HG03108 (cell line): ENCODE results near the gene EEFSEC.

ENCODE experiments used
- ATAC-seq: cut with Tn5 transposase; IDR thresholded peaks from one replicate; pipeline ENCODE4 v1.9.1; 2021; ENCODE audit warnings: moderate library complexity; ENCODE audit not compliant: unreplicated experiment

EEFSEC gene

DNA sequence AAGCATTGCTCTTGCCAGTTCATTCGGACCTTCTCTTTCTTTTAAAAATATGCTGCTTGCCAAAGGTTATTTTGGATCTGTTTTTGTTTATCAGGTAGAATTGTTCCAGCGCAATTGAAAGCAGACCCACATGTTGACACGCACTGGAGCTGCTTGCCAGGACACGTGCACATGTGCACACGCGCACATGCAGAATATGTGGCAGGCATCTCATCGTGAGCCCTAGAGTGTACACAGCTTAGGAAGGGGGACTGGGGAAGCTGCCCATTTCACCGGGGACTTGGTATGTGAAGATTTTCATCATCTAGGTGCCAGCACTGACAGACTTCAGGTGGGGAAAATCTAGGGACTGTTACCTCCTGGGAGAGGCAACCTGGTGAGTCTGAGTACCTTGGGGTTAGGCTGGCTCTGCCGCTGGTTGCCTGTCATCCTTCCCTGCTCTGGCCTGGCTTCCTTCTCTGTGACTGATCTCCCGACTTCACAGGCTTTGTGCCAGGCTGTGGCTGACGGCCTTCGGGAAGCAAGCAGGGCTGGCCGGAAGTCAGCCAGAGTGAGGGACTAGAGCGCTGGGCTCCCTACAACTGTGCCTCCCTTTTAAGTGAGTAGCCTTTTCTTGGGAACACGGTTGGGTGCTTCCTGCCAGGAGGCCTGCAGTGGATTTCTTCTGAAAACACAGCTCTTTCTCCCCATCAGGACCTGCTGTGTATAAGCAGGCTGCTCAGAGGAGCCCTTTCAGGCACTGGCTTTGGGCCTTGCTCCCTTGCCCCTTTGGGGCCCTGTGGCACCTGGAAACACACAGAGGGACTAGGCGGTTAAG lies 129.3 kb downstream of the EEFSEC start:
- no peak for ATAC-seq

DNA sequence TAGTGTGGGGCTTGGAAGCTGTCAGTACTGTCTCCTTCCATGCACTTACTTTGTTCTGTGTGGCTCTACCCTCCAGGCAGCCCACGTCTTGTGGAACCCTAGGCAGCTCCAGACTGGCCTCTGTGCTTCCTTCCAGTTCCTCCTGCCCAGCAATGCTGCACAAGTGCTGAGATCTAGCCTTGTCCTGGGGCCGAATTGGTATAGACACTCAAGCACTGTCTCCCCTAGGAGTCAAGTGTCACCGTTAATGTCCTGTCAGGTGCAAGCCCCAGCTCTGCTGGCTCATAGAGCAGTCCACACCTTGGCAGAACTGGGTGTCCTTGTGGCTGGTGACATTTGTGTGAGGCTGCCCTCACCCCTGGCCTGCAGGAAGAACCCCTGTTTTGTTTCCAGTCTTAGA lies 130.1 kb downstream of the EEFSEC start:
- no peak for ATAC-seq

GRCh38 chr3:128285042-128285966 lies 132.0 kb downstream of the EEFSEC start:
- ATAC-seq: no peak

- no peak for ATAC-seq
Measured at GRCh38 chr3:128285967-128286321, 132.7 kb downstream of the EEFSEC start.

GRCh38 chr3:128286691-128287090 lies 133.4 kb downstream of the EEFSEC start:
- no peak for ATAC-seq

- ATAC-seq: no peak
Measured at GRCh38 chr3:128287216-128287615, 133.9 kb downstream of the EEFSEC start.

DNA sequence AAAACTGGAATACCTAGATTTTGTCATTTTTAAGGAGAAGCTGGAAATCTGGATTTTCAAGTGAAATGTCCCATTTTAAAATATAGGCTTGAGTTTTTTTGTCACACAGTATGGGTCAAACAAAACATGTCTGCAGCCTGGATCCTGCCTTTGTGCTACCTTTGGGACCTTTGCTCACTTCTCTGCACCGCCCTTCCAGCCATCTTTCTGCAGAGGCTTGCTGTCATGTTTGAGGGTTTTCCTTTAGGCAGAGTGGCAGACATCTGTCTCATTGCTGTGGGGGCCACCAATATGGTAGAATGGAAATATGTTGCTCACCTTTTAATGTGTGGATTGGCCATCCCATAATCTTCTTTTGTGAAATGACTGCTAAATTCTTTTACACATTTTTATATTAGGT lies 136.3 kb downstream of the EEFSEC start:
- no peak for ATAC-seq

DNA sequence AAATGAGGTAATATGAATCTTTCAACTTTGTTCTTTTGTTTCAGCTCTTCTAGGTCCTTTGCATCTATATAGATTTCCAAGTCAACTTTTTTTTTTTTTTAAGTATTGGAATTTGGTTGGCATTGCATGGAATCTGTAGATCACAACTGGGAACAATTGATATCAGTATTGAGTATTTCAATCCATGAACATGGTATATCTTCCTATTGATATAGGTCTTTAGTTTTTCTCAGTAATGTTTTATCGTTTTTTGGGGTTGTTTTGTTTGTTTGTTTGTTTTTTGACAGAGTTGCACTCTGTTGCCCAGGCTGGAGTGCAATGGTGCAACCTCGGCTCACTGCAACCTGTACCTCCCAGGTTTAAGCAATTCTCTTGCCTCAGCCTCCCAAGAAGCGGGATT lies 137.2 kb downstream of the EEFSEC start:
- ATAC-seq: no peak

- ATAC-seq: no peak
Measured at GRCh38 chr3:128293930-128294329, 140.6 kb downstream of the EEFSEC start.

DNA sequence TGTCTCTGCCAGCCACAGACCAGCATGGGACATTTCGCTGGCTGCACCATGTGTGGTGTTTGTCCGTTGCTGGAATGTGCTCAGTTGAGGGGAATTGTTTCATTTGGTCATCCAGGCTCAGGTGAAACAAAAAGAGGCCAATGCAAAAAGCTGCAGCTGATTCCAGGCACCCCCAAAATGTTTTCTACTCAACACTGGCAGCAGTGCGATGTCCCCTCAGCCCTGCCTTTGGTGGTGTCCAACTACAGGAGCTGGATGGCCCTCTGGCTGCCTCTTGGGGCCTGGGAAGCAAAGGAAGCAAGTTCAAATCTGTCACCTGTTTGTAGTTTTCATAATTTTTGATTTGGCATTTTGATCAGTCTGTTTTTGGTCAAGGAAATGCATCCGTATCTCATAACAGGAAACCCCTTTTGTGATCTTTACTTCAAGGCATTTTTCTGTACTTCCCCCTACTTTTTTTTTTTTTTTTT lies 141.8 kb downstream of the EEFSEC start:
- ATAC-seq: no peak

DNA sequence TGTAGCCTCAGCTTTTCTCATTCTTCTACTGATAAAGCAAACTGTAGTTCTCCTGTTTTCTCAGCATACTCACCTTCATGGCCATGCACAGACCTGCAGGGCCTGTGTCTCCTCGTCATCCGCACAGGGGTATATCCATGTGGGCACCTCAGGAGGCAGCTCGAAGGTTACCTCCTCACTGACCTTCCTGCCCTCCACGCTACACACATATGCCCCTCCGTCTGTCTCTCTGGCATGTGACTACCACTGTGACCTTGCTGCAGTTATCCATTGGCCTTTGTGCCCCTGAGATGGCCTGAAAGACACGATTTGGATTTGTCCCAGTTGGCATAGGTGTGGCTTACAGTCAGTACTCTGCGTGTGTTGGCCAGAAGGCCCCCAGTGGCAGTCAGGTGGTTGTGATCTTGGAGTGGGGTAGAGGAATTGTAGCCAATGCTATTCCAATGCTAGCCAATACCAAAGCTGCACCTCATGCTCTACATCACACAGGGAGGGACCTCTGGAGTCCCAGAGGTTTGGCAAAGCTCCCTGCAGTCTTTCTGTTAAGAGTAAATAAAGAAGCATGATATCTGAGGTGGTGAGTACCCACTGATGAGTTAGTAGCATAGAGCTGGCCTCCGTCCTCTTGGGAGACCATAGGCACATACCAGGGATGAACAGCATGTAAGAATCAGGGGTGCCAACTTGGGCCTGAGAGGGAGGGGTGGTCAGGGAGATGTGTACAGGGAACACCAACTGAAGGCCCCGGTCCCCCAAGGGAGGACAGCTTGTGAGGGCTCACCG lies 143.4 kb downstream of the EEFSEC start:
- no peak for ATAC-seq

DNA sequence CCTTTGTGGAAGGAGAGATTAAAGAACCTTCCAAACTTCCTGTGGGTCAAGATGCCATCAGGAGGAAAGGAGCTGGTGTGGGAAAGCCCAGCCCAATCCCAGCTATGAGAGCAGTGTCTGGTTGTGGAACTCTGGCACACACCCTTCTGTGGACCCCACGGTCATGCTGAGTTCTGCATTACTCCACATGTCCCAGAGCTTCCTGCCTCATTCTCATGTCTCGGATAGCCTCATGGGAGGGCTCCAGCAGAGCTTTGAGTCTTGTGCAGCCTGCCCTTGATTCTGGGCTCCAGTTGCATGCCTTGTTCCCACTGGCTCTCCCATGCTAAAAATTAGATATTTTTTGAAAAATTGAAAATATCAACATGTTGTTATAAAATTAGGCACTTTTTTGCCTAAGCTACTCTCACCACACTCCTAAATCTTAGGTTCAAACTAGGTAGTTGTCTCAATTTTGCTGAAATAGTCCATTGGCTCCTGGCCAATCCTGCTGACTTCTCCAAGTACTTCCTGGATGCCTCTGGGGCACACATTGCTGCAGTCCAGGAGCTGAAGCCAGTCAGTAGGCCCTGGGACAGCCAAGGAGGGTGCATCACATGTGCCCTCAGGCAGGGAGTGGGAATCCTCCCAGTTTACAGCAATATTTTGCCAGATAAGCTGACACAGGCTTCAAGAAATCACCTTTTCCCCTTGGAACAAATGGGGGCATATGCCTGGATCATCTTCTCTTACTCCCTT lies 144.3 kb downstream of the EEFSEC start:
- no peak for ATAC-seq

DNA sequence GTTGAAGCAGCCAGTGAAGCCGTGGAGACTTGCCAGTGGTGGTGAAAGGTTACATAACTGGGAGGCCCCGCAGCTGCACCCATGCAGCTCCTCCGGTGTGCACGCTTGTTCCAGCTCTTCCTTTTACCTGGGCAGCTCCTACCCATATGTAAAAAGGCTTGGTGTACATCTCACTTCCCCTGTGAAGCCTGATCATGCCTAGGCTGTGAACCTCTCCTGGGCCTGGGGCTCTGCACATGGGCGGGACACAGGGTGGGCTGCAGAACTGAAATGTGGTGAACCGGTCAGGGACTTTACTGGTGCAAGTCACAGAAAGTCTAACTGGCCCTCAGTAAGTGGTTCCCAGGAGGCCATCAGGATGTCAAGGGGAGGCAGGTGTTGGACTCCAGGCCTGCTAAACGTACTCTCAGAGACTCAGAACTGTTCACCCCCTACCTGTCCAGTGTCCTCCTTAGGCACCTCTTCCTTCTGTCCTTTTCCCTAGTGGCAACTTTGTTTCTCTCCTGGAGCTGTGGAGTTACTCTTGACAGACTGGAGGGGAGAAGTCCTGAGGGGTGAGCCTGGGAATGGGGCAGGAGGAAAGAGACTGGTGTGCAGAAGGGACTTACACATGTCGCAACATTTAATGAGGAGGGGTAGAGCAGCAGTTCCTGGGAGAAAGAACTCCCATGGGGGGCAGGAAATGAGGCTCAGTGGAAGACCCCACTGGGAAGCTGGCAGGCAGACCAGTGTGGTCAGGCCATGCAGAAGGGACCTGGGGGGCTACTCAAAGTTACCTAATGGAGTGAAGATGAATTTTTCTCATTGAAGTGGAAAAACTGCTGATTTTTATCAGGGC lies 148.1 kb downstream of the EEFSEC start:
- no peak for ATAC-seq

GRCh38 chr3:128306481-128306880 lies 153.2 kb downstream of the EEFSEC start:
- no peak for ATAC-seq

- no peak for ATAC-seq
Measured at GRCh38 chr3:128307029-128307633, 153.8 kb downstream of the EEFSEC start.

DNA sequence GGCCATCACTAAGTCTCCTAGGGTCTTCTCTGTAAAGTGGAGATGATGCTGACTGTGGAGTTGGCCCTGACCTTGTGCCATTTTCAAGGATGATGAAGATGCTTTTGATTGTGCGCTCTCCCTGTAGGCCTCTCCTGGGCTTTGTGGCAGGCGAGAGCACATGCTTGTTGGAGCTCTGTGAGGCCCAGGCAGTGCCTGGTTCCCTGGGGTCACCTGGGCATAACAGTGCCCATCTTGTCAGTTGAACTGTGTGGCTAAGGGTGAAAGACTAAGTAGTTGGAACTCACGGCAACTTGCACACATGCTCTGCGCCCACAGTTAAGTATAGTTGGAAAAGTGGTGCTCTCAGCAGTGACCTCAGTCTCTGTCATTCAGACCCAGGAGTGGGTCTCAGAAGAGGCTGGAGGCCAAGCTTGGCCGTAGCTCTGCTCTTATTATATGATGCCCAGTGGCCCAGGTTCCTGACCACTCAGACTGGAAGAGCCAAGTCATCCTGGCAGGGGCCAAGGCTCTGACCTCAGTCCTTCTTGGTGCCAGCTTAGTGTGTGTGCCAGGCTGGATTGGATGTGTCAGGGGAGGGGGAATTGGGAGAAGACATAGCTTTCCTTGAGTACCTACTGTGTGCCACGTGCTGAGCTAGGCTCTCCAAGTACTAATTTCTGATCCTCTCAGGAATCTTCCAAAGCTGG lies 154.6 kb downstream of the EEFSEC start:
- ATAC-seq: no peak

DNA sequence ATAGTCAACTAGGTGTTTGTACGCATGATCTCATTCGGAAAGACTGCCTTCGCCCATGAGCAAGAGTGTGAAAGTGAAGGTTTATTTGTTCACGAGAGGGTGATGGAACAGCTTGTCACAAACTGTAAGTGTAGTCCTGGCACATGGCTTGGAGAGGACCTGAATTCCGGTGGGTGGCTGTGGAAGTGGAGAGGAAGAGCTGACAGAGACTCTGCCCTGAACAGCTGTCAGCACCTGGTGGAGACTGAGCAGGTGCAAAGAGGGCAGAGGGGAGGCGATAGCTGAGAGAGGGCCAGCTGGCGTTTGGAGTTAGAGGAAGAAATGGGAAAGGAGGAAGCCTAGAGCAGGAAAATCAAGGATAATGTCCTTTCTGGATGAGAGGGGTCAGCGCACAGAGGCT lies 155.7 kb downstream of the EEFSEC start:
- no peak for ATAC-seq

- no peak for ATAC-seq
Measured at GRCh38 chr3:128310286-128311058, 157.2 kb downstream of the EEFSEC start.
